Frontal cortex (tissue), 4 donors: Measurements from ENCODE around the gene PPP3R1. TPM values are rescaled to one million over a fixed set of nuclear protein-coding genes. Genes with fewer than 3 reads are reported as not detected.

Source experiments
- DNase-seq, 2 donors: peaks; one replicate each; pipeline ENCODE4 v3.0.0; 2012; ENCODE audit warnings: low spot score in 2 of 2
- FAIRE-seq: peaks from 2 replicates; lab custom pipeline; 2012; peaks lifted over from hg19 to GRCh38; lab: Jason Lieb, UNC
- total RNA-seq: library from RNA; depleted of rRNA; stranded (reverse); fragments of >200 nt; gene quantifications from one replicate; pipeline ENCODE4 v1.2.3, GENCODE V29; 2014
- donor health status: control.
- donor health status: control.
- donor health status: control.

Gene PPP3R1
- total RNA-seq, 1 donor from 2014 or later: 59.9 TPM

GRCh38 chr2:68266655-68267054, 14.3 kb upstream of the PPP3R1 start:
- FAIRE-seq (no peak), DNase-seq (no peak)

GRCh38 chr2:68263632-68264031, 11.3 kb upstream of the PPP3R1 start:
- DNase-seq: no peak
- FAIRE-seq: no peak

- no peak for DNase-seq
- no peak for FAIRE-seq
These were observed 6.5 kb upstream of the PPP3R1 start for GRCh38 chr2:68258851-68259250.

- DNase-seq (no peak), FAIRE-seq (no peak)
These were observed 3.7 kb upstream of the PPP3R1 start for GRCh38 chr2:68256093-68256450.

- no peak for DNase-seq
- FAIRE-seq: no peak
These were observed 1.1 kb upstream of the PPP3R1 start for GRCh38 chr2:68253219-68254068.

GRCh38 chr2:68251855-68252399, 405 bp downstream of the PPP3R1 start:
- FAIRE-seq (no peak), DNase-seq (peak; percentile 35 to 51)

GRCh38 chr2:68251187-68251854, 1.0 kb downstream of the PPP3R1 start:
- FAIRE-seq (no peak), DNase-seq (peak; percentile 23 to 35)

GRCh38 chr2:68250652-68251186, 1.6 kb downstream of the PPP3R1 start:
- DNase-seq (no peak), FAIRE-seq (no peak)

- DNase-seq (no peak), FAIRE-seq (no peak)
These were observed 2.1 kb downstream of the PPP3R1 start for GRCh38 chr2:68250196-68250595.

GRCh38 chr2:68248806-68249205, 3.5 kb downstream of the PPP3R1 start:
- DNase-seq (no peak), FAIRE-seq (no peak)

GRCh38 chr2:68248361-68248760, 4.0 kb downstream of the PPP3R1 start:
- no peak for FAIRE-seq
- no peak for DNase-seq

GRCh38 chr2:68246396-68246795, 5.9 kb downstream of the PPP3R1 start:
- FAIRE-seq (no peak), DNase-seq (no peak)

GRCh38 chr2:68245672-68246071, 6.7 kb downstream of the PPP3R1 start:
- DNase-seq: no peak
- FAIRE-seq: no peak

GRCh38 chr2:68245066-68245465, 7.3 kb downstream of the PPP3R1 start:
- no peak for FAIRE-seq
- no peak for DNase-seq

- FAIRE-seq: no peak
- DNase-seq: no peak
These were observed 7.9 kb downstream of the PPP3R1 start for GRCh38 chr2:68244456-68244855.

- FAIRE-seq (no peak), DNase-seq (no peak)
These were observed 10.6 kb downstream of the PPP3R1 start for GRCh38 chr2:68241732-68242131.

- no peak for DNase-seq
- FAIRE-seq: no peak
These were observed 11.9 kb downstream of the PPP3R1 start for GRCh38 chr2:68240446-68240845.

GRCh38 chr2:68238955-68239822, 13.1 kb downstream of the PPP3R1 start:
- FAIRE-seq (no peak), DNase-seq (no peak)

- no peak for FAIRE-seq
These were observed 14.3 kb downstream of the PPP3R1 start for GRCh38 chr2:68237976-68238580.

GRCh38 chr2:68237404-68237803, 14.9 kb downstream of the PPP3R1 start:
- DNase-seq (no peak), FAIRE-seq (no peak)

More at GRCh38 chr2:68237976-68238580, 14.3 kb downstream of the PPP3R1 start:
- DNase-seq: no peak
